OCI-LY1 (cell line): ENCODE measurements around the gene NEUROD2.

Source experiments
- H2AFZ ChIP-seq: fragments of 200-600 bp; sonication (generic), shearing (Covaris generic); 2 replicates; pipeline ENCODE4 v1.6.0; 2014; ENCODE audit warnings: antibody characterized with exemption, mild to moderate bottlenecking, low read length
- H3F3A ChIP-seq: fragments of 200-600 bp; sonication (generic), shearing (Covaris generic); 2 replicates; pipeline ENCODE4 v1.6.0; 2014; ENCODE audit warnings: mild to moderate bottlenecking, antibody characterized with exemption, low read length, moderate library complexity; ENCODE audit not compliant: insufficient read depth
- H3K27ac ChIP-seq: fragments of 200-600 bp; sonication (generic); 2 replicates; pipeline ENCODE4 v1.5.1; 2014; ENCODE audit warnings: low read length, mixed run types, mild to moderate bottlenecking, low read depth; ENCODE audit not compliant: poor library complexity, severe bottlenecking
- H3K27me3 ChIP-seq: fragments of 200-600 bp; sonication (generic); 2 replicates; pipeline ENCODE4 v1.6.0; 2014; ENCODE audit warnings: antibody characterized with exemption, mild to moderate bottlenecking, low read length, moderate library complexity; ENCODE audit not compliant: insufficient read depth
- H3K36me3 ChIP-seq: fragments of 200-600 bp; sonication (generic); 2 replicates; pipeline ENCODE4 v1.6.1; 2014; ENCODE audit warnings: mild to moderate bottlenecking, antibody characterized with exemption, low read length, moderate library complexity, mixed read lengths; ENCODE audit not compliant: insufficient read depth
- H3K4me1 ChIP-seq: fragments of 200-600 bp; sonication (generic); 2 replicates; pipeline ENCODE4 v1.5.1; 2014; ENCODE audit warnings: mild to moderate bottlenecking, low read length, moderate library complexity; ENCODE audit not compliant: insufficient read depth, severe bottlenecking
- H3K4me2 ChIP-seq: fragments of 200-600 bp; sonication (generic), shearing (Covaris generic); 2 replicates; pipeline ENCODE4 v1.6.1; 2014; ENCODE audit warnings: low read length
- H3K4me3 ChIP-seq: fragments of 200-600 bp; sonication (generic); 2 replicates; pipeline ENCODE4 v1.5.1; 2014; ENCODE audit warnings: low read length, low read depth, mild to moderate bottlenecking, mixed read lengths; ENCODE audit not compliant: poor library complexity, severe bottlenecking
- H3K79me2 ChIP-seq: fragments of 200-600 bp; shearing (Covaris generic); 2 replicates; pipeline ENCODE4 v1.6.1; 2016; ENCODE audit warnings: mixed run types, low read length, mixed read lengths; ENCODE audit not compliant: insufficient read depth
- H3K9ac ChIP-seq: fragments of 200-600 bp; sonication (generic), shearing (Covaris generic); 2 replicates; pipeline ENCODE4 v1.6.1; 2014; ENCODE audit warnings: mild to moderate bottlenecking, low read length, mixed read lengths
- H3K9me2 ChIP-seq: fragments of 200-600 bp; sonication (generic), shearing (Covaris generic); 2 replicates; pipeline ENCODE4 v1.6.1; 2014; ENCODE audit warnings: low read depth, mild to moderate bottlenecking, low read length, mixed read lengths
- H3K9me3 ChIP-seq: fragments of 200-600 bp; shearing (Covaris generic); 2 replicates; pipeline ENCODE4 v1.6.1; 2014; ENCODE audit warnings: low read length, mixed read lengths
- H4K20me1 ChIP-seq: fragments of 200-600 bp; sonication (generic), shearing (Covaris generic); 2 replicates; pipeline ENCODE4 v1.6.0; 2016; ENCODE audit warnings: mild to moderate bottlenecking, low read length; ENCODE audit not compliant: insufficient read depth
- CTCF ChIP-seq: fragments of 200-600 bp; sonication (generic), shearing (Covaris generic); IDR thresholded peaks from 2 replicates; pipeline ENCODE4 v1.5.1; 2017; ENCODE audit warnings: mild to moderate bottlenecking, antibody characterized with exemption, low read length, moderate library complexity, mixed read lengths
- EZH2 ChIP-seq: fragments of 200-600 bp; sonication (generic), shearing (Covaris generic); IDR thresholded peaks from 2 replicates; pipeline ENCODE4 v1.8.0; 2017; ENCODE audit warnings: borderline replicate concordance, mixed run types, mild to moderate bottlenecking, antibody characterized with exemption, low read length, moderate library complexity, mixed read lengths

Gene NEUROD2

GRCh38 chr17:39573447-39574298 is 34.0 kb downstream of the NEUROD2 start:
- Histone ChIP-seq H2AFZ (no peak overlapping the region), H3K4me2 (peak overlapping the region; percentile 86), H3K9me3 (no peaks in the 10 kb centered on the region), H4K20me1 (no peaks in the 10 kb centered on the region), H3K9me2 (no peaks in the 10 kb centered on the region), H3K4me1 (peaks cover 6% of the 10 kb centered on the region), H3K36me3 (peaks cover 12% of the 10 kb centered on the region), H3K9ac (peak overlapping the region; percentile 63), H3F3A (no peaks in the 10 kb centered on the region; the same call in 1 of the 2 replicates), H3K4me3 (peak overlapping the region; percentile 69), H3K27ac (no peak overlapping the region), H3K79me2 (no peaks in the 10 kb centered on the region), H3K27me3 (no peaks in the 10 kb centered on the region)
- TF ChIP-seq CTCF (no peak), EZH2 (no peak)

- Histone ChIP-seq H3K27me3 (no peaks in the 10 kb centered on the region), H3K36me3 (peaks cover 12% of the 10 kb centered on the region), H4K20me1 (no peaks in the 10 kb centered on the region), H3K4me1 (peaks cover 6% of the 10 kb centered on the region), H3F3A (no peaks in the 10 kb centered on the region; the same call in 1 of the 2 replicates), H3K4me3 (no peak overlapping the region), H3K9ac (no peak overlapping the region), H3K79me2 (no peaks in the 10 kb centered on the region), H3K9me3 (no peaks in the 10 kb centered on the region), H3K27ac (no peak overlapping the region), H3K4me2 (no peak overlapping the region), H3K9me2 (no peaks in the 10 kb centered on the region), H2AFZ (no peak overlapping the region)
- TF ChIP-seq CTCF (no peak), EZH2 (no peak)
Measured at GRCh38 chr17:39572121-39572520, 35.6 kb downstream of the NEUROD2 start.

GRCh38 chr17:39569126-39569525 is 38.6 kb downstream of the NEUROD2 start:
- no peak for TF ChIP-seq CTCF
- no peak for TF ChIP-seq EZH2
- H3K9ac ChIP-seq = no peak overlapping the region
- no peak overlapping the region for H3K27ac ChIP-seq
- no peaks in the 10 kb centered on the region for H3K9me3 ChIP-seq
- no peak overlapping the region for H2AFZ ChIP-seq
- H3K79me2 ChIP-seq = no peaks in the 10 kb centered on the region
- peaks cover 12% of the 10 kb centered on the region for H3K36me3 ChIP-seq
- H3K27me3 ChIP-seq = no peaks in the 10 kb centered on the region
- no peaks in the 10 kb centered on the region; the same call in 1 of the 2 replicates for H3F3A ChIP-seq
- H3K9me2 ChIP-seq = no peaks in the 10 kb centered on the region
- no peak overlapping the region for H3K4me2 ChIP-seq
- peaks cover 6% of the 10 kb centered on the region for H3K4me1 ChIP-seq
- H4K20me1 ChIP-seq = no peaks in the 10 kb centered on the region
- H3K4me3 ChIP-seq = no peak overlapping the region
